IMR-90 (cell line): ENCODE results near the gene MMP3. TPM values are rescaled to one million over a fixed set of nuclear protein-coding genes. Genes with fewer than 3 reads are reported as not detected.

Source experiments
- ATAC-seq: fragments of 200-7000 bp; cut with Tn5 transposase; 2 replicates; pipeline ENCODE4 v1.9.1; 2020; ENCODE audit warnings: low read depth, mild to moderate bottlenecking, moderate library complexity
- BruUV-seq: library from RNA; stranded (reverse); fragments of 400-500 nt; replicated peaks from 2 replicates; lab custom pipeline; 2021; lab: Mats Ljungman, UMichigan
- CTCF ChIA-PET: fragments of 300-600 bp; formaldehyde crosslinking; extraction: SDS; loops from one replicate; lab custom pipeline; 2021; ENCODE audit warnings: antibody characterized with exemption; lab: Yijun Ruan, JAX
- POLR2A ChIA-PET: fragments of 300-600 bp; sonication (Branson Sonifier 250); formaldehyde crosslinking; loops from one replicate; lab custom pipeline; 2022; ENCODE audit warnings: antibody characterized with exemption; ENCODE audit not compliant: unreplicated experiment; lab: Charles Lee
- DNase-seq: peaks from one replicate; pipeline ENCODE4 v3.0.0; 2013
- H2AFZ ChIP-seq: replicated peaks from 2 replicates; pipeline ENCODE3; 2013; ENCODE audit warnings: low read length, mild to moderate bottlenecking; ENCODE audit not compliant: poor library complexity
- H2AK5ac ChIP-seq: 2 replicates; pipeline ENCODE4 v1.6.1; 2013; ENCODE audit warnings: low read depth, low read length, inconsistent platforms
- H2AK9ac ChIP-seq: replicated peaks from 2 replicates; pipeline ENCODE3; 2013; ENCODE audit warnings: mild to moderate bottlenecking, low read depth, low read length, moderate library complexity; ENCODE audit not compliant: poor library complexity
- H2BK120ac ChIP-seq: 2 replicates; pipeline ENCODE4 v1.6.1; 2013; ENCODE audit warnings: low read depth, low read length, inconsistent platforms
- H2BK15ac ChIP-seq: 3 replicates; pipeline ENCODE4 v1.6.1; 2013; ENCODE audit warnings: low read depth, low read length, inconsistent platforms
- H2BK20ac ChIP-seq: 2 replicates; pipeline ENCODE4 v1.6.1; 2013; ENCODE audit warnings: low read depth, mild to moderate bottlenecking, inconsistent platforms, low read length, moderate library complexity
- H2BK5ac ChIP-seq: 2 replicates; pipeline ENCODE4 v1.6.1; 2013; ENCODE audit warnings: mild to moderate bottlenecking, low read depth, low read length, inconsistent platforms; ENCODE audit not compliant: poor library complexity, severe bottlenecking
- H3K14ac ChIP-seq: replicated peaks from 2 replicates; pipeline ENCODE4 v1.6.1; 2013; ENCODE audit warnings: low read depth, low read length, inconsistent platforms
- H3K18ac ChIP-seq: 2 replicates; pipeline ENCODE4 v1.6.1; 2013; ENCODE audit warnings: low read depth, low read length, control low read depth
- H3K23ac ChIP-seq: 2 replicates; pipeline ENCODE4 v1.6.1; 2013; ENCODE audit warnings: low read depth, low read length, inconsistent platforms
- H3K27ac ChIP-seq: 2 replicates; pipeline ENCODE4 v1.5.1; 2013; ENCODE audit warnings: mild to moderate bottlenecking, control low read depth, low read length; ENCODE audit not compliant: insufficient read depth
- H3K27me3 ChIP-seq: 2 replicates; pipeline ENCODE4 v1.6.1; 2013; ENCODE audit warnings: low read length; ENCODE audit not compliant: control insufficient read depth, insufficient read depth
- H3K36me3 ChIP-seq: 2 replicates; pipeline ENCODE4 v1.6.1; 2013; ENCODE audit warnings: low read length, mixed read lengths; ENCODE audit not compliant: control insufficient read depth, insufficient read depth
- H3K4ac ChIP-seq: 2 replicates; pipeline ENCODE4 v1.6.1; 2013; ENCODE audit warnings: low read depth, low read length, inconsistent platforms
- H3K4me1 ChIP-seq: 2 replicates; pipeline ENCODE4 v1.6.1; 2013; ENCODE audit warnings: low read length, mixed read lengths; ENCODE audit not compliant: control insufficient read depth, insufficient read depth
- H3K4me2 ChIP-seq: 2 replicates; pipeline ENCODE4 v1.6.1; 2013; ENCODE audit warnings: low read depth, mild to moderate bottlenecking, control low read depth, low read length, moderate library complexity
- H3K4me3 ChIP-seq: 2 replicates; pipeline ENCODE4 v1.5.1; 2013; ENCODE audit warnings: low read depth, mild to moderate bottlenecking, control low read depth, low read length, moderate library complexity; ENCODE audit not compliant: insufficient read depth
- H3K56ac ChIP-seq: 2 replicates; pipeline ENCODE4 v1.6.1; 2013; ENCODE audit warnings: low read length, inconsistent platforms; ENCODE audit not compliant: insufficient read depth; ENCODE audit errors: extremely low read depth
- H3K79me1 ChIP-seq, 2 experiments: 2 replicates each; pipeline ENCODE4 v1.6.1; 2013; ENCODE audit warnings: low read length in 2 of 2, inconsistent platforms in 1 of 2, low read depth in 1 of 2
- H3K9ac ChIP-seq: 2 replicates; pipeline ENCODE4 v1.6.1; 2013; ENCODE audit warnings: low read depth, low read length, control low read depth
- H3K9me1 ChIP-seq: 2 replicates; pipeline ENCODE4 v1.6.1; 2013; ENCODE audit warnings: low read length, inconsistent platforms; ENCODE audit not compliant: insufficient read depth
- H3K9me3 ChIP-seq: 2 replicates; pipeline ENCODE4 v1.6.1; 2013; ENCODE audit warnings: low read length; ENCODE audit not compliant: control insufficient read depth, insufficient read depth
- H4K20me1 ChIP-seq: 2 replicates; pipeline ENCODE4 v1.6.1; 2013; ENCODE audit warnings: low read length, inconsistent platforms; ENCODE audit not compliant: insufficient read depth
- H4K5ac ChIP-seq: 2 replicates; pipeline ENCODE4 v1.6.1; 2013; ENCODE audit warnings: mild to moderate bottlenecking, low read depth, low read length, control low read depth
- H4K8ac ChIP-seq, 2 experiments: 2 replicates each; pipeline ENCODE4 v1.6.1; 2013; ENCODE audit warnings: low read depth in 2 of 2, low read length in 2 of 2, control low read depth in 1 of 2, inconsistent platforms in 1 of 2
- H4K91ac ChIP-seq: 2 replicates; pipeline ENCODE4 v1.6.1; 2013; ENCODE audit warnings: low read depth, low read length, inconsistent platforms; ENCODE audit not compliant: insufficient read depth
- CEBPB ChIP-seq: IDR thresholded peaks from 2 replicates; pipeline ENCODE4 v1.6.1; 2012; ENCODE audit warnings: low read depth, low read length, improper control_type of control experiment
- CTCF ChIP-seq: conservative IDR thresholded peaks from 2 replicates; pipeline ENCODE4 v1.5.1; 2012; ENCODE audit warnings: mild to moderate bottlenecking, low read depth, low read length, improper control_type of control experiment
- ELK1 ChIP-seq: fragments of 150-350 bp; IDR thresholded peaks from 2 replicates; pipeline ENCODE4 v1.6.1; 2016; ENCODE audit warnings: low read depth, mild to moderate bottlenecking, low read length, moderate library complexity, borderline replicate concordance
- FOS ChIP-seq: fragments of 150-350 bp; IDR thresholded peaks from 2 replicates; pipeline ENCODE4 v1.6.1; 2016; ENCODE audit warnings: low read depth, low read length
- MAZ ChIP-seq: IDR thresholded peaks from 2 replicates; pipeline ENCODE4 v1.6.1; 2012; ENCODE audit warnings: low read depth, mild to moderate bottlenecking, low read length, improper control_type of control experiment, moderate library complexity, borderline replicate concordance
- MXI1 ChIP-seq: IDR thresholded peaks from 2 replicates; pipeline ENCODE4 v1.6.1; 2012; ENCODE audit warnings: low read depth, mild to moderate bottlenecking, low read length, moderate library complexity, borderline replicate concordance
- NFE2L2 ChIP-seq: fragments of 150-350 bp; IDR thresholded peaks from 2 replicates; pipeline ENCODE4 v1.6.1; 2016; ENCODE audit warnings: low read depth, mild to moderate bottlenecking, low read length
- POLR2A ChIP-seq: IDR thresholded peaks from 2 replicates; pipeline ENCODE4 v1.6.1; 2012; ENCODE audit warnings: mild to moderate bottlenecking, low read depth, low read length
- RAD21 ChIP-seq: IDR thresholded peaks from 2 replicates; pipeline ENCODE4 v1.6.1; 2012; ENCODE audit warnings: low read length, improper control_type of control experiment
- RFX5 ChIP-seq: IDR thresholded peaks from 2 replicates; pipeline ENCODE4 v1.8.0; 2012; ENCODE audit warnings: low read depth, mild to moderate bottlenecking, low read length, moderate library complexity
- SMC3 ChIP-seq: fragments of 150-350 bp; IDR thresholded peaks from 2 replicates; pipeline ENCODE4 v1.6.1; 2016; ENCODE audit warnings: low read depth, mild to moderate bottlenecking, antibody characterized with exemption, low read length, moderate library complexity
- WGBS, 2 experiments: methylation state at CpG; one replicate each; pipeline versions ENCODE4 v1.1.5 to v1.1.7; 2013; ENCODE audit warnings: missing lambda C conversion rate in 2 of 2; ENCODE audit not compliant: insufficient read length in 1 of 2; ENCODE audit errors: extremely low coverage in 2 of 2; 5-methylcytosine and 5-hydroxymethylcytosine counted together
- dilution Hi-C: fragments of 300-500 bp; cut with HindIII; formaldehyde crosslinking; loops from one replicate; pipeline ENCODE4 v1.14.3; 2018; ENCODE audit warnings: low sequenced_read_pairs; ENCODE audit not compliant: unreplicated experiment
- in situ Hi-C: fragments of 300-500 bp; cut with MboI; formaldehyde crosslinking; loops from 3 replicates; pipeline ENCODE4 v1.14.3; 2019; ENCODE audit warnings: low sequenced_read_pairs, inconsistent platforms, mixed read lengths
- intact Hi-C: fragments of 100-400 bp; cut with micrococcal nuclease; formaldehyde crosslinking; loops from 2 replicates; pipeline ENCODE4 v1.10.0; 2022
- polyA plus RNA-seq, 3 experiments: library from polyadenylated mRNA; depleted of rRNA; stranded (reverse); fragments of >200 nt; gene quantifications; 2 replicates each; pipeline ENCODE4 v1.2.3, GENCODE V29; 2012; ENCODE audit warnings: low replicate concordance in 1 of 3
- total RNA-seq: library from RNA; depleted of rRNA; stranded (reverse); fragments of >200 nt; gene quantifications from 2 replicates; pipeline ENCODE4 v1.2.3, GENCODE V29; 2012

Gene MMP3
- total and polyA plus RNA-seq, 2 of the 4 experiments (the other 2 are of a cell fraction) = under 0.01 to 0.39 TPM

- no peak overlapping the region for H4K5ac ChIP-seq
- no peaks in the 10 kb centered on the region; the same call in 1 of the 2 replicates for H3K27me3 ChIP-seq
- 0 out of 2 replicates have a peak, but pooled peaks cover 2% of the 10 kb centered on the region for H3K9me1 ChIP-seq
- no peaks in the 10 kb centered on the region for H3K9me3 ChIP-seq
- TF ChIP-seq RAD21 (no peak), POLR2A (no peak), CEBPB (no peak), CTCF (no peak), MXI1 (no peak), ELK1 (no peak), SMC3 (no peak), RFX5 (no peak), FOS (no peak), MAZ (no peak), NFE2L2 (no peak)
- no peaks in the 10 kb centered on the region for H3K79me1 ChIP-seq
- no peak overlapping the region for H2BK20ac ChIP-seq
- H2AFZ ChIP-seq = no peak overlapping the region
- dilution Hi-C loops (no loop called here), in situ Hi-C loops (no loop called here), intact Hi-C loops (no loop called here)
- H3K9ac ChIP-seq = no peak overlapping the region
- no peak overlapping the region for H2AK9ac ChIP-seq
- H2BK120ac ChIP-seq = no peak overlapping the region
- DNase-seq (no peak), ATAC-seq (no peak)
- H4K91ac ChIP-seq = no peak overlapping the region
- CTCF ChIA-PET = no interaction called here
- WGBS, 2 experiments = no CpG with 5 or more reads among the region's 7 CpGs
- no peak overlapping the region for H2AK5ac ChIP-seq
- H3K56ac ChIP-seq = no peak overlapping the region
- BruUV-seq = no TSS peak
- H3K36me3 ChIP-seq = no peaks in the 10 kb centered on the region
- no peak overlapping the region for H2BK5ac ChIP-seq
- H3K4me3 ChIP-seq = no peak overlapping the region
- no peak overlapping the region for H3K4me2 ChIP-seq
- H3K18ac ChIP-seq = no peak overlapping the region
- H4K20me1 ChIP-seq = no peaks in the 10 kb centered on the region
- H3K27ac ChIP-seq = no peak overlapping the region
- no peak overlapping the region for H3K23ac ChIP-seq
- H2BK15ac ChIP-seq = no peak overlapping the region
- no peak overlapping the region for H4K8ac ChIP-seq
- H3K14ac ChIP-seq = no peak overlapping the region
- H3K4ac ChIP-seq = no peak overlapping the region
- POLR2A ChIA-PET = no interaction called here
- no peaks in the 10 kb centered on the region; the same call in 1 of the 2 replicates for H3K4me1 ChIP-seq
Observed at GRCh38 chr11:102832612-102833011, 10.8 kb downstream of the MMP3 start.
